NB4 (cell line): Measurements from ENCODE around the gene HELZ.

Experiments
- CTCF ChIP-seq: IDR thresholded peaks from one replicate; pipeline ENCODE4 v1.5.1; 2012; ENCODE audit warnings: low read depth, low read length
- TF ChIP-seq, protein P1 (sequence below): IDR thresholded peaks from 2 replicates; pipeline ENCODE4 v1.6.1; 2011; ENCODE audit warnings: low read depth, low read length

- TF ChIP-seq CTCF: no peak
- TF ChIP-seq, protein P1, sequence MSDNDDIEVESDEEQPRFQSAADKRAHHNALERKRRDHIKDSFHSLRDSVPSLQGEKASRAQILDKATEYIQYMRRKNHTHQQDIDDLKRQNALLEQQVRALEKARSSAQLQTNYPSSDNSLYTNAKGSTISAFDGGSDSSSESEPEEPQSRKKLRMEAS: no peak
Measured at GRCh38 chr17:67040652-67041051, 204.3 kb downstream of the HELZ start.
